GM12801 (cell line): ENCODE results near the gene FRMD5.

Experiments used
- TF ChIP-seq, protein P1 (sequence below): IDR thresholded peaks from one replicate; pipeline ENCODE4 v1.5.1; 2011; ENCODE audit warnings: control low read depth; ENCODE audit not compliant: insufficient read length; ENCODE audit errors: extremely low read depth

Gene FRMD5

DNA sequence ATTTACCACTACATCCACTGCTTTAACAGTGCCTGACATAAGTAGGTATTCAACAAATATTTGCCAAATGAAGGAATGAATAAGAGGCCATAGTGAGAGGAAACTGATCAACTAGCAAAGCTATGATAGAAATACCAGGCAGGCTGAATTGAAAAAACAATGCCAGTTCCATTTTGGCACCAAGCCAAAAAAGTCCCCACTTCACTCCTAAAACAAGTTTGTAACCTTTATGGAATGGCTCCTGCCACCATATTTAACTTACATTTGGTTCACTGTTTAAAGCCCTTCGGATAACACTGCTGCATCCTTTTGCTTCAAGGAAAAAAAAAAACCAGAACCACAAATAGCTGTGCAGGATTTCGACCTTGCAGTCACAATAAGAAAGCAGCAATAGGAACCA is 166.1 kb downstream of the FRMD5 start:
- TF ChIP-seq, protein P1, sequence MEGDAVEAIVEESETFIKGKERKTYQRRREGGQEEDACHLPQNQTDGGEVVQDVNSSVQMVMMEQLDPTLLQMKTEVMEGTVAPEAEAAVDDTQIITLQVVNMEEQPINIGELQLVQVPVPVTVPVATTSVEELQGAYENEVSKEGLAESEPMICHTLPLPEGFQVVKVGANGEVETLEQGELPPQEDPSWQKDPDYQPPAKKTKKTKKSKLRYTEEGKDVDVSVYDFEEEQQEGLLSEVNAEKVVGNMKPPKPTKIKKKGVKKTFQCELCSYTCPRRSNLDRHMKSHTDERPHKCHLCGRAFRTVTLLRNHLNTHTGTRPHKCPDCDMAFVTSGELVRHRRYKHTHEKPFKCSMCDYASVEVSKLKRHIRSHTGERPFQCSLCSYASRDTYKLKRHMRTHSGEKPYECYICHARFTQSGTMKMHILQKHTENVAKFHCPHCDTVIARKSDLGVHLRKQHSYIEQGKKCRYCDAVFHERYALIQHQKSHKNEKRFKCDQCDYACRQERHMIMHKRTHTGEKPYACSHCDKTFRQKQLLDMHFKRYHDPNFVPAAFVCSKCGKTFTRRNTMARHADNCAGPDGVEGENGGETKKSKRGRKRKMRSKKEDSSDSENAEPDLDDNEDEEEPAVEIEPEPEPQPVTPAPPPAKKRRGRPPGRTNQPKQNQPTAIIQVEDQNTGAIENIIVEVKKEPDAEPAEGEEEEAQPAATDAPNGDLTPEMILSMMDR, result no peak

- TF ChIP-seq, protein P1, result no peak
These were observed 166.7 kb downstream of the FRMD5 start for GRCh38 chr15:44028349-44028748.

GRCh38 chr15:44024155-44024554 is 170.9 kb downstream of the FRMD5 start:
- TF ChIP-seq, protein P1, result no peak

DNA sequence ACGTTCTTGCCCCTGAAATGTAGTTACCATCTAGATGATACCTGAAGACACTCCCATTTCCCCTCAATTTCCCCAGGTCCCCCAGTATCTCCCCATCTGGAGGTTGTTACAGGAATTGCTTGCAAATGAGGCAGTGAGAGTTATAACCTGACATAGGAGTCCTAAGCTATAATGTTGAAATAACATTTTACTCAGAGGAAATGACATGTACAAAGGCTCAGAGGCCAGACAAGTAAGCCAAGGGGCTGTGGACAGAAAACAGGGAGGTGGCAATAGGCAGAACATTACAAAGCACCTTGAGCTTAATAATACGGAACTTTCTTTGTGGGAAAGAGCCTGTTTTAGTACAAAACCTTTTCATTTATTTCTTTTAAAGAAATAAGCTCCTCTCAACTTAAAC is 171.9 kb downstream of the FRMD5 start:
- TF ChIP-seq, protein P1, result no peak

DNA sequence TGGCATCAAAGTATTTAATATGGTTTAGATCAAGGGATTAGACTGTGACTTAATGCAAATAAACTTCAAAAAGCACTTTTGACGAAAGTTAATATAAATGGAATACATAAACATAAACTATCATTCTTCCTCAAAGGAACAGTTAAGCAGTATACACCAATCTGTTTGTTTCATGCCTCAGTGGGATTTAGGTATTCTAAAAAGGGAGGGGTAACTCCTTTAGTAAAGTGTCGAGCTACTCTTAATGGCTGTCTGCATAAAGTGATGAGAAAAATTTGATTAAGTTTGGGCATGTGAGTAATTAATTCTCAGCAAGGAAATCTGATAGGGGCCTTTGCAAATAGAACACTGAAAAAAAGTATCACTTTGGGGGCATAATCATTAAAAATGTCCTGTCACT is 176.9 kb downstream of the FRMD5 start:
- TF ChIP-seq, protein P1, result no peak

- TF ChIP-seq, protein P1, result no peak
These were observed 179.3 kb downstream of the FRMD5 start for GRCh38 chr15:44015545-44016305.

- TF ChIP-seq, protein P1, result no peak
These were observed 183.7 kb downstream of the FRMD5 start for GRCh38 chr15:44011238-44011854.
